ENCODE results near the gene FNBP1. TPM values are rescaled to one million over a fixed set of nuclear protein-coding genes. Genes with fewer than 3 reads are reported as not detected.

Gene FNBP1
- total and polyA plus RNA-seq, 2 of the 8 experiments (the other 6 are each of a cell fraction or from before 2014, with no cell fraction given): 7.2 to 40.9 TPM

GRCh38 chr9:129909851-129910250 lies 133.1 kb downstream of the FNBP1 start:
- Histone ChIP-seq H3K14ac (ENCODE audit: insufficient read length) (no peak overlapping the region), H3K23ac (ENCODE audit: insufficient read length) (no peak overlapping the region), H3K18ac (ENCODE audit: extremely low read depth, low read length) (no peak overlapping the region), H2AK5ac (ENCODE audit: low read depth, low read length) (no peak overlapping the region), H2BK120ac (replicated peaks; ENCODE audit: low read depth, low read length) (no peak overlapping the region), H2BK12ac (ENCODE audit: low read depth, low read length) (no peak overlapping the region), H4K20me1 (replicated peaks in 1 of 2; ENCODE audit: control insufficient read depth in 1 of 2, insufficient read depth in 2 of 2, low read length in 2 of 2) (no peaks in the 10 kb centered on the region), H4K8ac (ENCODE audit: extremely low read depth, insufficient read depth, low read length) (no peak overlapping the region), H3K9ac (replicated peaks in 1 of 4; ENCODE audit: extremely low read depth in 1 of 4, low read depth in 3 of 4, low read length in 3 of 4) (no peak overlapping the region), H4K5ac (ENCODE audit: insufficient read length, low read depth, low read length) (no peak overlapping the region), H3K4me2 (ENCODE audit: insufficient read depth in 1 of 2, low read depth in 2 of 2, low read length in 2 of 2) (no peak overlapping the region), H3K79me2 (ENCODE audit: control insufficient read depth in 1 of 2, insufficient read depth in 2 of 2, low read length in 2 of 2) (no peaks in the 10 kb centered on the region), H3K4ac (replicated peaks; ENCODE audit: insufficient read length, low read depth, low read length) (no peak overlapping the region), H3K4me3 (ENCODE audit: extremely low read depth in 1 of 4, insufficient read depth in 2 of 4, low read depth in 3 of 4, low read length in 4 of 4) (no peak overlapping the region), H3K4me1 (replicated peaks in 1 of 4; ENCODE audit: control insufficient read depth in 3 of 4, insufficient read depth in 4 of 4, low read length in 3 of 4) (peaks cover 2 to 8% (median 5%) of the 10 kb centered on the region in 4 experiments; a peak in 4 of 7 replicates), H3K79me1 (ENCODE audit: low read depth, low read length) (no peaks in the 10 kb centered on the region), H4K91ac (replicated peaks; ENCODE audit: insufficient read length, low read length) (no peak overlapping the region), H3K36me3 (ENCODE audit: control insufficient read depth in 2 of 4, insufficient read depth in 4 of 4, low read length in 3 of 4) (peaks cover 0 to 4% (median 0%) of the 10 kb centered on the region in 4 experiments; a peak in 1 of 8 replicates), H2AFZ (ENCODE audit: low read length) (no peak overlapping the region), H2BK5ac (ENCODE audit: low read depth, low read length) (no peak overlapping the region), H3K27me3 (replicated peaks in 1 of 4; ENCODE audit: control insufficient read depth in 3 of 4, extremely low read depth in 1 of 4, insufficient read depth in 3 of 4, low read length in 3 of 4) (no peaks in the 10 kb centered on the region), H2BK15ac (ENCODE audit: low read length) (no peak overlapping the region), H2BK20ac (ENCODE audit: low read length) (no peak overlapping the region), H3K27ac (ENCODE audit: low read depth, low read length) (no peak overlapping the region), H3K56ac (replicated peaks; ENCODE audit: insufficient read length, low read depth, low read length) (no peak overlapping the region), H3K9me3 (ENCODE audit: insufficient read depth in 2 of 2, low read depth in 1 of 2, low read length in 1 of 2) (no peaks in the 10 kb centered on the region), H3K23me2 (ENCODE audit: low read depth, low read length) (no peaks in the 10 kb centered on the region)
- CTCF ChIA-PET (ENCODE audit: partially characterized antibody): no interaction called here
- POLR2A ChIA-PET (ENCODE audit: partially characterized antibody): no interaction called here
- FAIRE-seq (no peak), DNase-seq (ENCODE audit: low read depth in 1 of 2, low spot score in 2 of 2) (no peak)
- 90% methylated on average over 9 of the region's 9 CpGs; no CpG with 5 or more reads in 1 of the 2 experiments for WGBS, 2 experiments (ENCODE audit: extremely low coverage in 1 of 2, insufficient coverage in 1 of 2, insufficient read length in 1 of 2, insufficient replicate concordance in 2 of 2, low coverage in 1 of 2, low lambda C conversion rate in 2 of 2, missing lambda C conversion rate in 1 of 2)
- no peak for TF ChIP-seq SIRT6 (IDR thresholded peaks at IDR 0.05; ENCODE audit: low read length)
- TF ChIP-seq SP1 (IDR thresholded peaks at IDR 0.05; ENCODE audit: low read depth, low read length): no peak
- TF ChIP-seq RBBP5 (IDR thresholded peaks at IDR 0.05; ENCODE audit: borderline replicate concordance, low read depth, low read length): no peak
- TF ChIP-seq SP4 (IDR thresholded peaks at IDR 0.05; ENCODE audit: low read length): no peak
- no peak for TF ChIP-seq YY1 (IDR thresholded peaks at IDR 0.05; ENCODE audit: low read depth, low read length)
